HG02571 (cell line): ENCODE data around the gene F13A1.

Experiments used
- ATAC-seq: cut with Tn5 transposase; IDR thresholded peaks from one replicate; pipeline ENCODE4 v1.9.1; 2021; ENCODE audit warnings: mild to moderate bottlenecking, moderate library complexity; ENCODE audit not compliant: unreplicated experiment

F13A1 gene

DNA sequence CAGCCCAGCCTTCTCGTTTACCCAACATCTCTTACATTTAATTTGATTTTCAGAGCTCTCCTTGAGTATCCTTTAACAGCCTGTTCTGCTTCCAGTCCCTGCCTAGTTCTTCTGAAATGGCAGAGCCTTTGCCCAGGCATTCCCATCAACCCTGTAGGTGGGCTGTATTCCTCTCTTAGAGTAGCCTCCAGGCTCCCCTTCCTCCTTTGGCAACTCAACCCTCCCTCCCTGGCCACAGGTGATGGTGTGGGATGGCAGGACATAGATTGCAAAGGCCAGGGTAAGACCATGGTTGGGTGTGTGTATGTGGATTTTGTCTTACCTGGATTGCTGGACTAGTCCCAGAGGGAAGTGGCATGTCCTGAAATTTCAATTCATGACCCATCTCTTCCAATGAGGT, 125.4 kb downstream of the F13A1 start:
- no peak for ATAC-seq

DNA sequence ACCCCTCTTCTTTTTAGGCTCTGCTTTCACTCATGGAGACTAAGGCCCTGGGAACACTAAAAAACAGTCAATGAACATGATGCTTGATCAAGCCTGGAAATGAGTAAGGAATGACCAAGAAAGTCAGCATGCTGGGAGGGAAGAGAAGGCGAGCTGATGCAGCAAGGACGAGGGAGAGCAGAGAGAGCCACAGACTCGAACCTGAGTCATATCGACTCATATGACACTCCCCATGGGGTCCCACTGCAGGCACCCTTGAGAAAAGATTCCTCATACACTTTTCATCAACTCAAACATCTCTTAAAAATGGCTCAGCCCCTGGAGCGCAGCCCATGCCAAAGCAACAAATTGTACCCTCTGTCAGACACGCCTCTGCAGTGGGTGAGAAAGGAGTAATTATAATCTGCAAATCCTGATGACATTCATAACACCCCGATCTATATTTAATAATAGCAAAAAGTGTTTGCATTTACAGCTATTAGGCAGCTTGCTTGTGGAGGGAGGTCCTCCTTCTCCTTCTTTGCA, 127.2 kb downstream of the F13A1 start:
- no peak for ATAC-seq

DNA sequence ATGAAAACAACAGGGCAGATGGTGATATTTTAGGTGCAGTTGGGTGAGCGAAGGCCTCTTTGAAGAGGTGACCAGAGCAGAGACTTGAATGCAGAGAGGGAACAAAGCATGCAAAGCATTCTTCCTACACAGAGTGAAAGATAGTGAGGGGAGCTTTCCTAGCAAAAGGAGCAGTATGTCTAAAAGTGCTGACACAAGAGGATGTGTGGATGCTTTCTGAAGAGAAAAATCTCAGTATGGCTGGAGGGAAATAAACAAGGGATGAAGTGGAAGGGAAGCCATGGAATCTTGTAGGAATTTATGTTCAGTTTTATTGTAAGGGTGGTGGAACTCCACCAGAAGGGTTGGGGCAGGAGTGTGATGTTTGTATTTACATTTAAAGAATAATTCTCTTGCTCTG, 128.6 kb downstream of the F13A1 start:
- no peak for ATAC-seq

DNA sequence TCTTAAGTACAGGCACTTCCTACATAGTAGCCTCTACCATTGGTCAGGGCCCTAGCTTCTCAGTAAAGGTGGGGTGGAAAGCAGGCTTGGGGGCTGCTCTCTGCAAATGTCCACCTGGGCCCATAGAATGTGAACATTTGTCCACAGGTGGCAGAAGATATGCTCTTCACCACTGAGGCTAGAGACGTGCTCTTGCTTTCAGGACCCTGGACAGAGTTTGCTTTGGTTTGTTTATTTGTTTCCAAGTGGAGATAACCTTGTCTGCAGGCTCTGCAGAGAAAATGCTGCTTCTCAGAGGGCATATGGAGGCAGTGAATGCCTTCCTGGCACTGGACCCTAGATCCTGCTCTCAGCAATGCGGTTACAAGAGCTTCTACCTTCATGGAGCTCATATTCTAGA, 129.0 kb downstream of the F13A1 start:
- no peak for ATAC-seq

DNA sequence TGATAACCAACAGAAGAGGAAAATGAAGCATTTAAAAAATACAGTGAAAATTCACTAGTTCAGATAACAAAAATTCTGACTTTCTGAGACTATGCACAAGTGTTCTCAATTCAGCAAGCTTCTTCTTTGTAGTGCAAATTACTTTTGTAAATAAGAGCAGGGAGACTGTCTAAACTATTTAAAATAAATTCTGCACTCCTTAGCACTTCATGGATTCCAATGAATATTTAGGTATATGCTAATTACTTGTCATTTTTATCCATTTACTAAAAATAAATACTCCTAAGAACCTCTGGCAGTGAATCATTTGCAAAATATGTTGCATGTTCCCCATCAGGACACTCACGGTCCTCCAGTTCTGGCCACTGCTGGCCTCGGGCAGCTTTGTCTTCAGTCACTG, 139.8 kb downstream of the F13A1 start:
- no peak for ATAC-seq

DNA sequence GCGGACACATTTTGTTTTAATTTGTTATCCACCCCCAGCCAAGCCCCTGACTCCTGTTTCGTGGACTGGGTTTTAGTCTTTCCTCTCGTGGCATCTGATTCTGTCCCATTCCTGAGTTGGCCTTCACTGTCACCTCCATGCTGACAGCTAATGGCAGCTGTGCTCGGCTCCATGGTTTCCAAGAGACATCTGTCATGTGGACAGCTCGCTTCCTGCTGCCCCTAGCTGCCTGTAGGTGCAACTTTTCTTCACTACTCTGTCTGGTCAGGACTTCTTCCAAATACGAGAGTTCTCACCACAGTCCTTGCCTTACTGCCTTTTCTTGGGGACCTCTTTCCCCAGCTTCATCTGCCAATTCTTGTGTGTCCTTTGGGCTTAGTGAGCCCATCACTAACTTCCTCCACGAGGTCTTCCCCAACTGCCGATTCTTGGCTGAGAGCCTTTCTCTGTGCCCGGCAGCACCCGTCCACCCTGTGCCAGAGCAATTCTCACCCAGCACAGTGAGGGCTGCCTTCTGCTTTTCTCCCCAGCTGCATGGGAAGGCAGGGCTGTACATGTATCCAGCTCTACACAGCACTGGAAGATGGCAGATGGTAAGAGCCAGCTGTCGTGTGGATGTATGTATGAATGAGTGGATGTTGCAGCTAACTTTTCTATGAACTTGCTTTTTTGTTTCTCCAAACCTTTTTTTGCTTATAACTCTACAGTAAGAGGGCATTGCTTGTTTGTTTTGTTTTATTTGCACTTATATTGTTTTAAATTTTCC, 140.4 kb downstream of the F13A1 start:
- no peak for ATAC-seq

DNA sequence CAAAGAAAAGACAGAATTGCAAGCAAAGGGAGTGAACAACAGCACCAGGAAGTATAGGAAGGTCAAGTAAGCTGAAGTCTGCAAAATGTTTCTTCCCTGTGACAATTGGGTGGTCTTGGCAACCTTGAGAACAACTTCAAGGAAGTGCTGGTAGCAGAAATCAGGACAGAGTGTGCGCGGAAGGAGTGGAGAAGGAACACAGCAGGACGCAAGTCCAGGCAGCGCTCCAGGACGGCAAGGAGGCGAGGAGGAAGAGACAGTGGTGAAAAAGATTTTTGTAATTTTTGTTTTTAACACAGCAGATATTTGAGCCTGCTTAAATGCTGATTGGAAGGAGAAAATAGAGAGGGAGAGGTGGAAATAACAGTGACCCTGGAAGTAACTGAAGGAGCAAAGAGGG, 141.7 kb downstream of the F13A1 start:
- ATAC-seq, result no peak

DNA sequence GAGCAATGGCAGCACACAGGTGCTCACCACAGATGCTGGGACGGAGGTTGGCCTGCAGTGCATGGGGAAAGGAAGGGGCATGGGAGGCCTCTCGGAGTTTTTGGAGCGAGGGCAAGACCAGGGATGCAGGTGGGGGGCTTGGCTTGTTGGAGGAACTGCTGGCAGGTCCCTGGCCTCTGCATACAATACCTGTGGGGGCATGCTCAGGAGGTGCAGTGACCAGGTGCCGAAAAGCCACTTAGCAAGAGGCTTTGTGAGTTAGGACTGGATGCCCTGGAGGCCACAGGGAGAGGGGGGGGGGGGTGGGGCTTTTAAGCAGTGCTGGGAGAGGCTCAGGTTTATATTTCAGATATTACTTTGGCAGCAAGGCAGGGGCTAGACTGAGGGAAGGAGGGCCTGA, 142.7 kb downstream of the F13A1 start:
- ATAC-seq, result no peak

DNA sequence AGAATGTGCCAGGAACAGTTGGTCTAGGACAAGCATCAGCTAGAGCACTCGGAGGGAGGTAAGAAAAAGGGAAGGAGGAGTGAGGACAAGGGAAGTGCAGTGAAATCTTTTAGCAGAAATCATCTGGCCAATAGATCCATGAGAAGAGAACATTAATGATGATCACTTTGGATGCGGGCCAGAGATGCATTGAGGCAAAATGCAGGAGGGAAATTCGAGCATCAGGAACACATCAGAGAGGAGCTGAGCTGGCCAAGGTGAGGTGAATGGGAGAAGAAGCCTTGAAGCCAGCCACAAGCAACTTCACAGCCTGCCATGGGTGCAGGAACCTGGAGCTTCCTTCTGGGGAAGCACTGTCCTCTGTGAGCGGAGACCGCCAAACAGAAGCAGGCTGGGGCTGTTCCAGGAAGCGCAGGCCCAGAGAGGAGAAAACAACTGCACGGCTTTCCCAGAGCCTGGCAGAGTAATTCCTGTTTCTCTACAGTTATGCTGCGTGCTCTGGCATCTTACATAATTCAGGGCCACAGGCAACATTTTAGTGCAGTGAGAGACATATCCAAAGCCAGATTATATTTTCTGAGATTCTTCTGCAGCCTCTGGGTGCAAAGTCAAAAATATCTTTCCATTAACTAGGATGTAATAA, 143.8 kb downstream of the F13A1 start:
- ATAC-seq, result no peak

DNA sequence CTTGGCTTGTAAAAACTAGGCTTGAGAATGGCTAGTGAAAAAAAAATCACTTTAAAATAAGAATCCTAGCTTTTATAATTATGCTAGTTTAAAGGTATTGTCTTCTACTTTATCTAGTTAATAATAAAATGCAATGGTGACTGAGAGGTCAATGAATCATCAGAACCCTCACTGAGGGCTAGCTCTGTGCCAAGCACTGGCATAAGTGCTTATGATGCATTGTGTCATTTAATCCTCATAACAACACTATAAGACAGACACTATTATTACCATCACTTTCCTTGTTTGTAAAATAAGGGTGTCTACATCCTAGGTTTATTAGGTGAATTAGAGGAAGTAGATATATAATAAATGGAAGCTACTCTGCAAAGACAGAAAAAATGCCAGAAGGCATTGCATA, 144.3 kb downstream of the F13A1 start:
- no peak for ATAC-seq

DNA sequence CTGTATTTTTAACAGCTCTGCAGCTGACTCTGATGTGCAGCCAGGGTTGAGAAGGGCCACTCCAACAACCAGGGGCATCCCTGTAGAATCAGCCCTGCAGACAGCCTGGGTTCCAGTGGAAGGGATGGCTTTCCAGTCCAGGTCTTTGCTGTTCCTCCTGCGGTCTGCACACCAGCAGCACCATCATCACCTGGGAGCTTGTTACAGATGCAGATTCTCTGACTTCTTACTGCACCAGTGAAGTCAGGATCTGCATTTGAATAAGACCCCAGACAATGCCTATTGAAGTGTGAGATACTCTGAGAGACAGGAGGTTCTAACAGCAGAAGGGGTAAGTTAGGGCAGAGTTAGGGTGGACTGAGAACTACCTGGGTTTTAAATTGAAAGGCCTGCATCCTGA, 151.3 kb downstream of the F13A1 start:
- no peak for ATAC-seq

DNA sequence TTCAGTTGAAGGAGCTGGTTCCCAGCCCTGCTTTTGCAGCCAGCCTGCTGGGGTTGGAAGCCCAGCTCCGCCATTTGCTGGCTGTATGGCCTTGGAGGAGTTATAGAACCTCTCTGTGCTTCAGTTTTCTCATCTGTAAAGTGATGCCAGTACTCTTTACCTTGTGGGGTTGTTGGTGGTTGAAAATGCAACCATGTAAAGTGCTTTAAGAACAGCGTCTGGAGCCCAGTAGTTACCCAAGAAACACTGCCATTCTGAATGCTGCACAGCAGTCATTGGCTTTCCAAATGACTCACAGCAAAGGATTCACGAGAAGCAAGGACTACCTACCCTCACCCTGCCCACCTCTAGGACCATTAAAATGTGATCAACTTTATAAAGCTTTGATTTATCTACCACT, 154.4 kb downstream of the F13A1 start:
- ATAC-seq, result no peak

DNA sequence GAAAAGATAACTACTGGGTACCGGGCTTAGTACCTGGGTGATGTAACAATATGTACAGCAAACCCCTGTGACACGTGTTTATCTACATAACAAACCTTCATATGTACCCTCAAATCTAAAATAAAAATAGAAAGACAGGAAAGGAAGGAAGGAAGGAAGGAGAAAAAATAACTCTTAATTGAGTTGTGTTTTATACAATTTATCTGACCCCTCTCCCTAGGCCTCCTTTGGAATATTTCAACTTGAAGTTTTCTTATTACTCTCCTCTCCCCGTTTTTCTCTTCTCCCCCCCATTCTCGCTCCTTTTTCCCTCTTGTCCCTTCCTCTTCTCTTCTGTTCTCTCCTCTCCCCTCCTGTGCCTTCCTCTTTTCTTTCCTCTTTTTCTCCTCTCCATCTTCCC, 156.1 kb downstream of the F13A1 start:
- no peak for ATAC-seq

DNA sequence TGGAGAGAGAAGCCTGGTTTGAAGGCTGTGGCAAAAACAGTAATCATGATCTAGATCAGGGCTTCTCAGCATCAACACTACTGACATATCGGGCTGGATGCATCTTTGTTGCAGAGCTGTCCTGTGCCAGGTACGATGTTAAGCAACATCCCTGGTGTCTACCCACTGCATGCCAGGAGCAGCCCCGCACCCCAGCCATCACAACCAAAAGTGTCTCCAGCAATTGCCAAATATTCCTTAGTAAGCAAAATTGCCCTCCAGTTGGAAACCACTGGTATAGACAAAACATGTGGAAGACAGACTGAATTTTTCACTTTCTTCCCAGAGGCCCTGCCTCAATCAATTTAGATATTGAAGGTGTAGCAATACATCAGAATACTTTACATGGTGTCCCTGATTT, 166.1 kb downstream of the F13A1 start:
- ATAC-seq, result no peak

DNA sequence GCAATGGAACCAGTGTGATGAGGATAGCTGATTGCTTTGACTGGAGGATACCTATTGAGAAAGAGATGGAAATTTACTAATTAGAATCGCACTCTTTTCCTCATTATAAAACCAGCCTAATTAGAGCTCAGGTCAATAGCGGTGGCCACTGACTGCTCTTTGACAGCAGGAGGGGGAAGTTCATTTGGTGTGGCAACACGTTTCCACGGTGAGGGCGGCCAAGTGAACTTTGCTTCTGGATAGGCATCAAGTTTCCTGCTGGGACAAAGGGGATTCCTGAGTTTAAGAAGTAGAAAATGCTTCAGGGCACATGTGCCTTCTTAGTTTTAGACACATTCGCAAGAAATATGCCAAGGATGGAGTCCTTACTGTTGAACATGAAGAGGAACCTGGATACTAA, 168.4 kb downstream of the F13A1 start:
- no peak for ATAC-seq

DNA sequence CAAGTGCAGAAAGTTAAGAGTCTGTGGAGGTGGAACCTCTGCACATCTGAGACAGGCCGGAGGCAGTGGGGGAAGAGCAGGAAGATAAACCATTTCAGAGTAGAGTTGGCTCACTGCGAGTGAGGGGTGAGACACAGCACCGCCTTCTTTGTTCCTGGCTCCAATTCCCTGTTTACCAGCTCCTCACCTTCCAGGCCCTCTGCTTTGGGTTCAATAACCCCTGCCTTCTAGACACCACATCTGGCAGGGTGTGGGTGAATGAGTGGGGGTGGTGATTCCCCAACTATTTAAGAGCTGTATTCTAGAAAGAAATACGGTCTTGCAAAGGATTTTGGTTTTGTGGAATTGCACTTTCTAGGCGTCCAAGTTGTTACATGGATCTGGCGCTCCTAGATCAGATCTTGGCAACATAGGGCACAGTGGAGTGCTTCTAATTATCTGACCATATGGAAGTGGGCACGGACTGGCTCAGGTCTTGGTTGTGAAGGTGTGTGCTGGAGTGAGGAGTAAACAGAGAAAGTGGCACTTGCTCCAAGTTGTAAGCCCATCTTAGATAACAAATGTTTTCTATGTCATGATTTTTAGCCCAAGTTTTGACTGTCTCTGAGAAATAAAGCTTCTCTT, 172.2 kb downstream of the F13A1 start:
- no peak for ATAC-seq

DNA sequence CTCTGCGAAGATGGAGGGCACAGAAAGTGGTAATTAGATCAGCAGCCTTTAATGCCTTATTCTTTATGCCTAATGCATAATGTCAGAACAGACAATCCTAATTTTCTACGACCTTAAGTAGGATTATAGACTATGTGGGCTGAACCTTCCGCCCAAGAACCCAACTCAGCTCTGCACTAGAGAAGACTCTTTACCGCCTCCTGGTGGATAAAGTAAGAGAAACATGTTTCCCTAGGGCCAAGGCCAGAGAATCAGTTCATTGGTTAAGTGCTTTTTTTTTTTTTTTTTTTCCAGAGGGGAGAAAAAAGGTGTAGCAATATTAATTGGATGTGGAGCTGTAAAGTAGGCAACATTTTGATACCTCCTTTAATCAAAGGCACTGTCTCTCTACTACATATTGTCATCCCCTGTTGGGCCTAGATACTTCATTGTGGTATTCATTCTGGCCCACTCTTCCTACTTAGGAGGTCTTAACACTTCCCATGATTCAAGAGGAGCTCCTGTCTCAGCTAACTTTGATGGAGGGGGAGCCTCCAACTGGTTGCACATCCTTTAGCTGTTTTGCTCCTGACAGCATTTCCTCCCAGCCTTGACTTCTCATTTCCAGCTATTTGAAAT, 188.9 kb downstream of the F13A1 start:
- no peak for ATAC-seq

DNA sequence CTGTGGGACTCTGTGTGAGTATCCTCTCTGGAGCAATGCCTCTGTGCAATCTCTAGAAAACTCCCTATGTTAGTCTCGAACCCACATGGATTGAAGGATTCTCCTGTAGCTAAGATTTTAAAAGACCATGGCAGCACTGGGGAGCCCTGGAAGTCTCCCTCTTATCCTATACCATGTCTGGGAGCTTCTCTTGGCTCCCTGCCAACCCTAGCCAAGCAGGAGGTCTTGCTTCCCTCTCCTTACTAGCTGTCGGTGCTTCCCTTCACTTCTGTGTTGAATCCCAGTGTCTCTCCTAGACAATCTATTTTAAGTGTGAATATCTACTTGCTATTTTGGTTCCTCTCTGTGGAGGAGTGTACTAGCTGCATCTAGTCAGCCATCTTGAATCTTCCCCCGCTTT, 195.0 kb downstream of the F13A1 start:
- no peak for ATAC-seq

DNA sequence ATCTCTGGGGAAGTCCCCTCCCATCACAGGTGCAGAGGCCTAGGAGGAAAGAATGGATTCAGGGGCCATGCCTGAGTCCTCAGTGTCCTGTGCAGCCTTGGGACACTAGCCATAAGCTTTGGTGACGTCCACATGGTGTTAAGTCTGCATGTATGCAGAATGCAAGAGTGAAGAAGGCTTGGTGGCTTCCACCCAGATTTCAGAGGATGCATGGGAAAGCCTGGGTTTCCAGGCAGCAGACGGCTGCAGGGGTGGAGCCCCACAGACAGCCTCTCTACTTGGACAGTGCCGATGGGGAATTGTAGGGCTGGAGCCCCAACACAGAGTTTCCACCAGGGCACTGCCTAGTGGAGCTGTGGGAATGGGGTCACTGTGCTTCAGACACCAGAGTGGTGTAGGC, 196.7 kb downstream of the F13A1 start:
- no peak for ATAC-seq

DNA sequence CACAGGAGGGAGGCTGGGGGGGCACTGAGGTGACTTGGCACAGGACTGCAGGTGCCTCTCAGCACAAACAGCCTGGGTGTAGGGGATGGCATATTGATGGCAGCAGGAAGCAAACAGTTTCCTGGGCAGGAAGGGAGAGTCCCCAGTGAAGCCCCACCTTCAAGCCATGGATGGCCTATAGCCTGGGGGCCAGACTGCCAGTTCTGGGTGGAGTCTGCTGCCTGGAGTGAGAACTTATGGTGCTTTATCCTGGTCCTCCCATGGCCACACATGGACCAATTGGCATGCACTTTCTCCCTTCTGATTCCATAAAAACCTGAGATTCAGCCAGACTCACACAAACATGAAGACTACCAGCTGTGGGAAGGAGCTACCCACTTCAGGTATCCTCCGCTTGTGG, 198.5 kb downstream of the F13A1 start:
- no peak for ATAC-seq

DNA sequence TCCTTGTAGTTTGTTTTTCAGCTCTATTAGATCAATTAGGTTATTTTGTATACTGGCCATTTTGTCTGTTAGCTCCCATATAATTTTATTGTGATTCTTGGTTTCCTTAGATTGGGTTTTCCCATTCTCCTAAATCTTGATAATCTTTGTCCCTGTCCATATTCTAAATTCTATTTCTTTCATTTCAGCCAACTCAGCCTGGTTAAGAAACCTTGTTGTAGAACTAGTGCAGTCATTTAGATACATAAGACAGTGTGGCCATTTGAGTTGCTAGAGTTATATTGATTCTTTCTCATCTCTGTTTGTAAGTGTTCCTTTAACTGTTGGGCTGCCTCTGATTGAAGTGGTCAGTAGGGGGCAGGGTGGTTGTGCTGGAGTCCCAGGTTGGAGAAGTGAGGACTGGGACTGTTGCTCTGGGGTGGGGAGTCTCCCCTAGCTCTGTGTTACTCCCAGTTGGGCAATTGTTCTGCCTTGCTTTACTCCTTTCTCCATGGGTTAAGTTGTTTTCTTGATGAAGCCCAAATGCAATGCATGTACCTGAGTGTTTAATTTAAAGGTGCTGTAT, 214.9 kb downstream of the F13A1 start:
- no peak for ATAC-seq
